GM12872 (cell line): ENCODE data around the gene ARHGEF17.

Experiments
- TF ChIP-seq, protein P1 (sequence below): IDR thresholded peaks from 3 replicates; pipeline ENCODE4 v1.5.1; 2011; ENCODE audit warnings: low read depth, mild to moderate bottlenecking, low read length, moderate library complexity; ENCODE audit not compliant: insufficient read depth

The ARHGEF17 gene

DNA sequence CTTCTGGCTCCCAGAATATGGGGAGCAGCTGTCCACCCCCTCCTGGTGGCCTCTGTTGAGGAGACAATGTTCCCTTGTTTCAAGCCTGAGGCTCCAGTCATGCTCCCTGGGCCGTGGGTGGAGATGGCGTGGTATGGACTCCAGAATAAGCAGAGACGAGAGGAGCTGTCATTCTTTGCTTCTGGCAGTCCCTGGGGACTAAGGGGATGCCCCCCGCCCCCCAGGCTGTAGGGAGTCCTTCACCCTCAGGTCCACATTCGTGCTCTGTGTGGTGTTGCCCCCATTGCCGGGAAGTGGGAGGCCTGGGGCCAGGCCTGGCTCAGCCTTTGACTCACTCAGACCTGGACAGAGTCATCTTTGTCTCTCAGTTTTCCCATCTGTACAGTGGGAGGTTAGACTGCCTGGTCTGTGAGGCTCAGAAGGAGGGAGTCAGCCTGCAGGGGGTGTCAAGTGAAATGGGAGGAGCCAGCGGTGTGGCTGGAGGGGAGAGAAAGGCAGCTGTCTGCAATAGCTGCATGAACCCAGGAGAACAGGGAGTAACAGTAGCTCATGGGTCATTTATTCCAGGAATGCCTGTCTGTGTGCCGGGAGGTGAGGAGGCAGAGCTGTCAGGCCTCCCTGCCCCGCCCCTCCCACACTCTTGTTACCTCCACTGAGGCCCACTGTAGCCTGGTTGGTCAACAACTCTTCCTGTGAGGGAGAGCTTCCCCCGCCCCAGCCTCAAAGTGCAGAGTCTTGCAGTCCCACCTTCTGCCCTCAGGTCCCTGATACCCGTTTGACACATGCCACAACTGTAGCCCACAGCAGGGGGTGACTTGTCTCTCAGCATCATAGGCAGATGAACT is 6.3 kb downstream of the ARHGEF17 start:
- TF ChIP-seq, protein P1, sequence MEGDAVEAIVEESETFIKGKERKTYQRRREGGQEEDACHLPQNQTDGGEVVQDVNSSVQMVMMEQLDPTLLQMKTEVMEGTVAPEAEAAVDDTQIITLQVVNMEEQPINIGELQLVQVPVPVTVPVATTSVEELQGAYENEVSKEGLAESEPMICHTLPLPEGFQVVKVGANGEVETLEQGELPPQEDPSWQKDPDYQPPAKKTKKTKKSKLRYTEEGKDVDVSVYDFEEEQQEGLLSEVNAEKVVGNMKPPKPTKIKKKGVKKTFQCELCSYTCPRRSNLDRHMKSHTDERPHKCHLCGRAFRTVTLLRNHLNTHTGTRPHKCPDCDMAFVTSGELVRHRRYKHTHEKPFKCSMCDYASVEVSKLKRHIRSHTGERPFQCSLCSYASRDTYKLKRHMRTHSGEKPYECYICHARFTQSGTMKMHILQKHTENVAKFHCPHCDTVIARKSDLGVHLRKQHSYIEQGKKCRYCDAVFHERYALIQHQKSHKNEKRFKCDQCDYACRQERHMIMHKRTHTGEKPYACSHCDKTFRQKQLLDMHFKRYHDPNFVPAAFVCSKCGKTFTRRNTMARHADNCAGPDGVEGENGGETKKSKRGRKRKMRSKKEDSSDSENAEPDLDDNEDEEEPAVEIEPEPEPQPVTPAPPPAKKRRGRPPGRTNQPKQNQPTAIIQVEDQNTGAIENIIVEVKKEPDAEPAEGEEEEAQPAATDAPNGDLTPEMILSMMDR, result no peak

DNA sequence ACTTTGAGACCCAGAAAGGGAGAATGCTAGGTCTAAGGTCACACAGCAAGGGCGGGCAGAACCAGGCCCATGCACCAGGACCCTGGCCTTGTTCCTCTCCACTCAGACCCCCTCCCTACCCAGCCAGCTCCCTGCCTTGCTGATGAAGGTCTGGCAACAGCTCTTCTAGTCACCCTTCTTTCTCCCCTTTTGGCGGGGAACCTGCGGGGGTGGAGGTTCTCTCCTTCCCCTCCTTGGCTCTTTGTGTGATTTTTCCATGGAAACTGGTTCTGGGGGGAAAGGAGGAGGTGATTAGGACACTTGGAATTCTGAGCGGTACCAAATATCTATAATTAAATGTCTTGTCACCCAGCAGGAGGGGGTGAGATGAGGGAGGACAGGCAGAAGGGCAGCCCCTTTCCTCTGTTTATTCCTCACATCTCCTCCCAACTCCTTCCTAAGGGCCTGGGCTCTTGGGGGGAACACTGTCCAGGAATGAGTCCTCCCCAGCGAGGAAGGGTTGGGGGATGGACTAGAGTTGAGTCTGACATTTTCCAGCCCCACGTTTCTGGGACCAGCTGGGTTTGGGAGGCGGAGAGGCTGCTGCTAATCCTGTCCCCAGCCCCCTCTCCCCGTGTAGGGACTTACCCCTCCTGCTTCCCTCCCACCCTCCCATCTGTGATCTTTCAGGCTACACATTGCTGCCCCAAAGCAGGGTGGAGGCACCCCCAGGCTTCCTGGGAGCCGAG is 7.4 kb downstream of the ARHGEF17 start:
- TF ChIP-seq, protein P1, result no peak

DNA sequence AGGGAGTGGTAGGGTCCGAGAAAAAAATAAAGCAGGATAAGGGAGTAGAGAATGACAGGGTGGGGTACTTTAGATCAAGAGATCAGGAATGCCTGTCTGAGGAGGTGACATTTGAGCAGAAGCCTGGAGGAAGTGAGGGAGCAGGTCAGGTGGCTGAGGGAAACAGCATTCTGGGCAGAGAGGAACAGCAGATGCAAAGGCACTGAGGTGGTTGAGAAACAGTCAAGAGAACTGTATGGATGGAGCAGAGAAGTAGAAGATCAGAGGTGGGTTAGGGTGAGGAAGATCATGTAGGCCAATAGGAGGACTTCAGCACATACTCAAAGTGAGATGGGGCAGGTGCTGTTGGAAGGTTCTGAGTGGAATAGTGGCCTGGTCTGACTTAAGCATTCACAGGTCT is 8.3 kb downstream of the ARHGEF17 start:
- TF ChIP-seq, protein P1, result no peak

DNA sequence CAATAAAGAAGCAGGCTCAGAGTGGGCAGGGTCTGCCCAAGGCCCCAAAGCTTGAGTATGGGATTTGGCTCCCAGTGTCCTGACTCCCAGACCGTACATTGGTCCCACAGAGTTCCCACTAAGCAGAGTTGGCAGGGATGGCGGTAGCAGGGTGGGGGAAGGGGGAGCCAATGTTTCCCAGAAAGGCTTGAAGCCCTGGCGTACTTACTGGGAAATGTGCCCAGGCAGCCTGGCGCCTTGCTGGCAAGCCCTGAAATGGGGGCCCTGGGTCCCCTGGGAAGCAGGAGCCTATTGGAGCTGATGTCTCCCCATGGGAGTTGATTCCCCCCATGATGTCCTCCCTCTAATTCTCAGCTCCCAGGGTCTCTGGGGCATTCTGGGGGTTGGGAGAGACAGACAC is 9.3 kb downstream of the ARHGEF17 start:
- TF ChIP-seq, protein P1, result no peak

DNA sequence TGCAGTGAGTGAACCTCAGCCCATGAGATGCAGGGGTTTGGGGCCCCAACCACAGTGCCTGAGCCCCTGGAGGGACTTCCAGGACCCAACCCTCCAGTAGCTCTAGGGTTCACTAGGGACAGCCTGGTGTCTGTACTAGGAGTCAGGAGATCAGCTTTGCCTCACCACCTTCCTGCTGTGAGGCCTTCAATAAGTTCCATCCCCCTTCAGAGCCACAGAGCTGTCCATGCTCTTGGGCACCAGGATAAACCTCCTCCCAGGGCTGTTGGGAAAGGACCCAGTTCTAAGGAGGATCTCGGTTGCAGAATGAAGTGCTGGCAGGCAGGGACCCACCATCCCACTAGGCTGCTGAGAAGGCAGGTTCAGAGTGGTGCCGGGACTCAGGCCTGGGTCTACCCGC is 9.7 kb downstream of the ARHGEF17 start:
- TF ChIP-seq, protein P1, result no peak

DNA sequence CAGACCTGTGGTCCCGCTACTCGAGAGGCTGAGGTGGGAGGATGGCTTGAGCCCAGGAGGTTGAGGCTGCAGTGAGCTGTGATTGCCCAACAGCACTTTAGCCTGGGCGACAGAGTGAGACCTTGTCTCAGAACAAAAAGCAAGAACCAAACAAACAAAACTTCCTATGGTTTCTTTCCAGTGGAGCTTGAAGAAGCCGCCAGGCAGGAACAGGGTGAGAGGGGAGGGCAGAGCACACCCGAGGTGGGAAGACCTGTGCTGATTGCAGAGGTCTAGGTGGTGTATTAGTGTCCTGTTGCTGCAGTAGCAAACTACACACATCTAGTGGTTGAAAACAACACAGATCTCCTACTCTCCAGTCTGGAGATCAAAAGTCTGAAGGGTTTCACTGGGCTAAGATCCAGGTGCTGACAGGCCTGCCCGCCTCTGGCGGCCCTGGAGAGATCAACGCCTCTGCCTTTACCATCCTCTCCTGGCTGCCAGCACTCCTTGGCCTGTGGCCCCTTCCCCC is 10.5 kb downstream of the ARHGEF17 start:
- TF ChIP-seq, protein P1, result no peak
